DMS114 treated with DMSO at 0.1 percent for 48 hours (cell line): ENCODE data around the gene COX7A2L.

Source experiments
- DNase-seq: peaks from one replicate; lab custom pipeline; 2025; ENCODE audit not compliant: unreplicated experiment; lab: John Stamatoyannopoulos, UW

The COX7A2L gene

GRCh38 chr2:42321452-42322064, 39.5 kb downstream of the COX7A2L start:
- DNase-seq, result no peak

- DNase-seq, result no peak
Observed at GRCh38 chr2:42319265-42319664, 41.8 kb downstream of the COX7A2L start.

DNA sequence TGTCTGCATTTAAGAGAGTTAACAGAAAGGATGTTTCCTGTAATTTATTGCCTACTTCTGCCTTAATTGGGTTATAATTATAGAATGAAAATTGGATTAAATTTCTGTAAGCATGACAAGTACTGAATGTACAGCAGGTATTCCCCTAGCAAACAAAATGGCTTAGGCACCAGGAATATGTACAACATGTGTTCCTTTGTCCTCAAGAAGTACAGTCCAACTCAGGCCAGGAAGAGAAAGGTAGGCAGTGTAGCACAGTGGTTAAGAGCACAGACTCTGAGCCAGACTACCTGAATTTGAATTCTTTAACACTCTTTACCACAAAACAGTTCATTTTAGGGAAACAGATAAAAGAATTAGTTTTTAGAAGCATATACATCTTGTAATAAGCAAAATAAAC, 43.1 kb downstream of the COX7A2L start:
- no peak for DNase-seq

- DNase-seq, result no peak
Observed at GRCh38 chr2:42317486-42317885, 43.5 kb downstream of the COX7A2L start.

GRCh38 chr2:42316910-42317309, 44.1 kb downstream of the COX7A2L start:
- no peak for DNase-seq

- DNase-seq, result no peak
Observed at GRCh38 chr2:42315844-42316470, 45.1 kb downstream of the COX7A2L start.

DNA sequence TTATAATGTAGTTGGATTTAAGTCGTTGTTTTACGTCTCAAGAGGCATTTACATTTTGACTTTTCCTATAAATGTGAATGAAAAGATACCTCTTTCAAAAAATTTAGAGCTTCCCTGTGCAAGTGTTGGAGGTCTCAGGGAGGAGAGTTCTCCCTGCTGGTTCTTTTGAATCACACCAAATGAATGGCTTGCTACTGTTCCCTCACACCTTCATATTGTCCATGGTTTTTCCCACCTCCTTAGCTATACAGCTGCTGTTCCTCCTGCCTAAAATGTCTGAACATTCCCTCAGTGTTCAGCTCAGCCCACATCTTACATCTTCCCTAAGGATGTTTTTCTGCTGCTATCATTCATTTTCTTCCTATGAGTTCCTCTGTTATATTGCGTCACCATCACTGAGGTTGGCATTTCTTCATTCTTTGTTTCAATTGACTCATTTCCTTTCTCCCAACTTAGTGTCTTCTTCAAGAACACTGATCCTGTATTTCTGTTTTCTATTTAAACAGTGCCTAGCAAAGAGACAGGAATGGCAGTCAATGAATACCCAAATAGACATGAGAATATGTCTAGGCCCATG, 46.0 kb downstream of the COX7A2L start:
- DNase-seq, result no peak

DNA sequence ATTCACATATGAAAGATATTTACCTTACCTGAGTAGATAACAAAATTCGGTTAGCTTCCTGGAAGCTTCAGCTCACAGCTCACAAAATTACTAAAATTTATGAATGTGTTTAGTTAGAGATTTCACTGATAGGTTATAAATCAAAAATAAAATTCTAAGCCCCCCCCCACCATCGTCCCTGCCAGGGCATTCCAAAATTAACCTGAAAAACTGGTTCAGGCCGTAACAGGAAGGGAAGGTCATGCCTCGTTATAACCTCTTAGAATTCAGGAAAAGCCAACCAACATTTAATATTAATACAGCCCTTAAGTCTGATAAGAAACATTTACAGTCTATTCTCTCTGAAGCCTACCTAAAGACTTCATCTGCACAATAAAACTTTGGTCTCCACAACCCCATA, 48.9 kb downstream of the COX7A2L start:
- no peak for DNase-seq

DNA sequence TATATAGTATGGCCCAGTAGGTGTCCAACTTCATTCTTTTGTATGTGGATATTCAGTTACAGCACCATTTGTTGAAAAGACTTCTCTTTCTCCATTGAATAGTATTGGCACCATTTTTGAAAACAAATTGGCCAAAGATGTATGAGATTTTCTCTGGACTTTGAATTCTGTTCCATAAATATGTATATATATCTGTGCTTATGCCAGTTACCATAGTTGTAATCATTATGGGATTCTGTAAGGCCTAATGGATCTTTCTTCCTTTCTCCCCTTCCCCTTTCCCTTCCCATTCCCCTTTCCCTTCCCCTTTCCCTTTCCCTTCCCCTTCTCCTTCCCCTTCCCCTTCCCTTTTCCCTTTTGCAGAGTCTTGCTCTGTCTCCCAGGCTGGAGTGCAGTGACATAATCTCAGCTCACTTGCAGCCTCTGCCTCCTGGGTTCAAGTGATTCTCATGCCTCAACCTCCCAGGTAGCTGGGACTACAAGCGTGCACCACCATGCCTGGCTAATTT, 51.0 kb downstream of the COX7A2L start:
- no peak for DNase-seq

DNA sequence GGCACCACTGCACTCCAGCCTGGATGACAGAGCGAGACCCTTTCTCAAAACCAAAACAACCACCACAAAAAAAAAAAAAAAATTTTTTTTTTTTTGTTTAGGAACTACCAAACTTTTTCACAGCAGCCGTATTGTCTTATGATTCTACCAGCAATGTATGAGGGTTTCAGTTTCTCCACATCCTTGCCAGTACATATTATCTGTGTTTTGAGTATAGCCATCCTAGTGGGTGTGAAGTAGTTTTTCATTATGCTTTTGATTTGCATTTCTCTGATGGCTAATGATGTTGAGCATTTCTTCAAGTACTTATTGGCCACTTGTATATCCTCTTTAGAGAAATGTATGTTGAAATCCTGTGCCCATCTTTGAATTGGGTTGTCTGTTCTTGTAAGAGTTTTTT, 51.7 kb downstream of the COX7A2L start:
- DNase-seq, result no peak

- no peak for DNase-seq
Observed at GRCh38 chr2:42307180-42307579, 53.8 kb downstream of the COX7A2L start.

- no peak for DNase-seq
Observed at GRCh38 chr2:42304059-42304713, 56.8 kb downstream of the COX7A2L start.

DNA sequence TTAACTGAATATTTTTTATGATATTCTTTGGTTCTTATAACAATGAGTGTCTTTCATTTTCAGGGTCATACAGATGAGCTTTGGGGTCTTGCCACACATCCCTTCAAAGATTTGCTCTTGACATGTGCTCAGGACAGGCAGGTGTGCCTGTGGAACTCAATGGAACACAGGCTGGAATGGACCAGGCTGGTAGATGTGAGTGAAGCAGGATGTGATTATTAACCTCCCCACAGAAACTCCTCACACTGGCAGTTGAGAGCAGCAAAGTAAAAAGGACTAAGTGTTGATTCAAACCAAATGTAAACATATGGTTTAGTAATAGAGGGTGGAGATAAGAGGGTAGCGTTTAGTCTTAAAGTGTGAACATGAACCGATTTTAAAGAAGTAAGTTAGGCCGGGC, 57.8 kb downstream of the COX7A2L start:
- DNase-seq, result no peak

GRCh38 chr2:42300527-42300926, 60.5 kb downstream of the COX7A2L start:
- no peak for DNase-seq
